Measurements from ENCODE around the gene TRIM40.
A peak's percentile ranks its signal among the peaks of the same experiment; 100 is the strongest.
"Not testable (repeated sequence)": the region's sequence is repeated elsewhere in the genome, so short reads cannot be mapped to it uniquely, and the experiment has no call there.

TRIM40 gene

GRCh38 chr6:30113841-30114240 is 22.1 kb upstream of the TRIM40 start:
- DNase-seq = no peak

GRCh38 chr6:30116724-30117123 is 19.2 kb upstream of the TRIM40 start:
- no peak for DNase-seq

- DNase-seq = not testable (repeated sequence)
Observed at GRCh38 chr6:30118691-30119090, 17.2 kb upstream of the TRIM40 start.

GRCh38 chr6:30121446-30122366 is 14.2 kb upstream of the TRIM40 start:
- no peak for DNase-seq

- no peak for DNase-seq
Observed at GRCh38 chr6:30122515-30122914, 13.4 kb upstream of the TRIM40 start.

- DNase-seq = no peak
Observed at GRCh38 chr6:30127238-30128093, 8.5 kb upstream of the TRIM40 start.

GRCh38 chr6:30129265-30130178 is 6.4 kb upstream of the TRIM40 start:
- DNase-seq = no peak

- no peak for DNase-seq
Observed at GRCh38 chr6:30130179-30130679, 5.7 kb upstream of the TRIM40 start.

GRCh38 chr6:30130887-30131862 is 4.8 kb upstream of the TRIM40 start:
- DNase-seq = peak; percentile 67

- no peak for DNase-seq
Observed at GRCh38 chr6:30131947-30132497, 3.9 kb upstream of the TRIM40 start.

GRCh38 chr6:30135147-30135546 is 793 bp upstream of the TRIM40 start:
- DNase-seq = no peak

- DNase-seq = no peak
Observed at GRCh38 chr6:30136570-30137286, 788 bp downstream of the TRIM40 start.

GRCh38 chr6:30140240-30140639 is 4.3 kb downstream of the TRIM40 start:
- not testable (repeated sequence) for DNase-seq

- DNase-seq = no peak
Observed at GRCh38 chr6:30142665-30143064, 6.7 kb downstream of the TRIM40 start.

GRCh38 chr6:30143780-30144179 is 7.8 kb downstream of the TRIM40 start:
- no peak for DNase-seq

GRCh38 chr6:30144811-30145210 is 8.9 kb downstream of the TRIM40 start:
- no peak for DNase-seq

- no peak for DNase-seq
Observed at GRCh38 chr6:30145818-30146217, 9.9 kb downstream of the TRIM40 start.

- DNase-seq = no peak
Observed at GRCh38 chr6:30147096-30147495, 11.2 kb downstream of the TRIM40 start.

- DNase-seq = no peak
Observed at GRCh38 chr6:30149234-30149633, 13.3 kb downstream of the TRIM40 start.
